Activated CD4-positive, alpha-beta T cell treated with anti-CD3 and anti-CD28 coated beads, Interleukin-2, amount 10 ng/mL, durations not matched to agents 7 days and 5 days (primary cell): ENCODE results near the gene SULT1A2. TPM values are rescaled to one million over a fixed set of nuclear protein-coding genes. Genes with fewer than 3 reads are reported as not detected.
A peak's percentile ranks its signal among the peaks of the same experiment; 100 is the strongest.
"Not testable (repeated sequence)": the region's sequence is repeated elsewhere in the genome, so short reads cannot be mapped to it uniquely, and the experiment has no call there.

Experiments
- CTCF ChIA-PET: fragments of 350-600 bp; sonication (Branson Sonifier 250); formaldehyde crosslinking; loops from one replicate; lab custom pipeline; 2021; ENCODE audit warnings: antibody characterized with exemption; lab: Charles Lee
- POLR2A ChIA-PET: fragments of 350-600 bp; sonication (Branson Sonifier 250); formaldehyde crosslinking; loops from one replicate; lab custom pipeline; 2021; ENCODE audit warnings: antibody characterized with exemption; lab: Charles Lee
- DNase-seq: peaks from one replicate; pipeline ENCODE4 v3.0.0-alpha.2; 2020
- H3K27ac Mint-ChIP-seq: one replicate; pipeline ENCODE4 v1.8.0; 2021; ENCODE audit warnings: mild to moderate bottlenecking, moderate library complexity, mixed read lengths
- H3K27me3 Mint-ChIP-seq: one replicate; pipeline ENCODE4 v1.8.0; 2021; ENCODE audit warnings: mixed read lengths
- H3K36me3 Mint-ChIP-seq: one replicate; pipeline ENCODE4 v1.8.0; 2021; ENCODE audit warnings: low read depth, mixed read lengths
- H3K4me1 Mint-ChIP-seq: one replicate; pipeline ENCODE4 v1.8.0; 2021; ENCODE audit warnings: mixed read lengths
- H3K4me3 Mint-ChIP-seq: one replicate; pipeline ENCODE4 v1.8.0; 2021; ENCODE audit warnings: mild to moderate bottlenecking, moderate library complexity, mixed read lengths
- H3K9me3 Mint-ChIP-seq: one replicate; pipeline ENCODE4 v1.8.0; 2021; ENCODE audit warnings: mixed read lengths
- total RNA-seq, 2 experiments: library from RNA; stranded (reverse); gene quantifications; one replicate each; pipeline ENCODE4 v1.2.3, GENCODE V29; 2021

SULT1A2 gene
- under 1 TPM; 0.27 to 0.50 TPM for total RNA-seq

DNA sequence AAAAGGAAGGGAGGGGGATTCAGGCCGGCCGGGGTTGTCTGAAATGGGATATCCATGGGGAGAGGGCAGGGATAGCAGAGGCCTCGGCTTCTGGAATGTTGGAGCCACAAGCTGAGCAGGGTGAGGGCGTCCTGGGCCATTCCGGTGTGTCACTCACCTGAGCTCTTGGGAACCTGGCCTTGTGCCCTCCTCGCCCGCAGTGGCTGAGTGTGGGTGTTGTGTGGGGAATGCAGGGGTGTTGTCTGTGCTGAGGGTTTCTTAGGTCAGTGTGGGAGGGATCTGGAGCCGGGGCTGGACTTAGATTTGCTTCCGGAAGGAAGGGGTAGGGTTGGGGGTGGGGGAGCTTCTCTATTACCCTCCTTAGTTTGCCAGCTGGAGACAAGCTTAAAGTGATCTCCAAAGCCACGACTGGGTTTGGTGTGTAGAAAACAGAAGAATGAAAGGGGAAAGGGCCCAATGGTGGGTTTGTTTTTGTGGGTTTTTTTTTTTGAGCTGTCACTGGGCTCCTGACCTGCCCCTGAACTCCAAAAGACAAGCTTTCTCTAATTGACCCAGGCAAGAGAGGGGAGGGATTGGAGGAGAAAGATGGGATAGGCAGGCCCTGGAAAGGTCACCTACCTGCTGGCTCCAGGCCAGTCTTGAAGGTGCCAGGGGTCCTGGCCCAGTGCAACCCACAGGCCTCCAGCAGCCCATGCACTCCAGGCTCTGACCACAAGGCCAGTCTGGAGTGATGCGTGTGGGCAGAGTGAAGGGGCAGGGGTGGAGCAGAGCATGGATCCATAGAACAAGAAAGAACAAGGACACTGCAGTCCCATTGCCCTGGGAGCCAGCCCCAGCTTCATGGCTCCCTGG, at the start of gene SULT1A2:
TSS of gene SULT1A2 (minus strand) at position 211 of the 852 bp plus-strand sequence. CDS start 1,120 bp downstream, outside the sequence.
- Mint-ChIP-seq H3K4me1 (peaks cover 7% of the 10 kb centered on the region), H3K4me3 (no peak within 1 kb of the TSS), H3K27ac (no peak within 1 kb of the TSS), H3K36me3 (peaks cover 4% of the 10 kb centered on the region), H3K27me3 (no peaks in the 10 kb centered on the region), H3K9me3 (no peaks in the 10 kb centered on the region)
- ChIA-PET POLR2A (no interaction called here), CTCF (interaction anchor here (0.5 to 1.2 kb wide), 5 partner anchors 10 to 254 kb away, joined by 3 to 4 read pairs (median 3); no protein-coding TSS in a partner anchor)
- DNase-seq = no peak

DNA sequence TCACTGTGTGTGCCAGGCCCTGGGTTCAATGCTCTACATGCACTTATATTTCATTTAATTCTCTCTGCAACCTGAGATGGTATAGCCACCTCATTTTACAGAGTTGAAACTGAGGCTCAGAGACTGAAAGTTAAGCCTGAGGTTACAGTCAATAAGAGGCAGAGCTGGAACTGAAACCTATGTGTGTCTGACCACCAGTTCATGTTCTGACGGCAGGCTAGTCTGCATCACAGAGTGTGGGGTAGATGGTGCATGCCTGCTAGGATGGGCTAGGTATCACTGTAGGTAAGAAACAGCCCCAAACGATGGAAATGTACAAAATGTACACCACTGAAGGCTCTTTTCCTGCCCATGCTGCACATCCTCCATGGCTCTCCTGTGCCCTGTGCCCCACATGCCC, 43.1 kb upstream of the SULT1A2 start:
- CTCF ChIA-PET = interaction anchor here (0.7 kb wide), 1 partner anchor 283 kb away, joined by 3 read pairs; no protein-coding TSS in a partner anchor
- H3K27ac Mint-ChIP-seq, H3K9me3 Mint-ChIP-seq, H3K4me3 Mint-ChIP-seq, POLR2A ChIA-PET, H3K27me3 Mint-ChIP-seq, H3K4me1 Mint-ChIP-seq, DNase-seq, H3K36me3 Mint-ChIP-seq: not testable (repeated sequence)

- CTCF ChIA-PET, H3K27ac Mint-ChIP-seq, H3K4me1 Mint-ChIP-seq, H3K4me3 Mint-ChIP-seq, DNase-seq, H3K27me3 Mint-ChIP-seq, H3K36me3 Mint-ChIP-seq, H3K9me3 Mint-ChIP-seq, POLR2A ChIA-PET: not testable (repeated sequence)
Measured at GRCh38 chr16:28638359-28638758, 41.5 kb upstream of the SULT1A2 start.

GRCh38 chr16:28637765-28638164, 40.9 kb upstream of the SULT1A2 start, which contains the start of gene NPIPB8:
Gene NPIPB8 (plus strand): TSS chr16:28638065. CDS start chr16:28638361, 296 bp downstream.
- H3K4me1 Mint-ChIP-seq, H3K4me3 Mint-ChIP-seq, H3K27ac Mint-ChIP-seq, H3K27me3 Mint-ChIP-seq, POLR2A ChIA-PET, DNase-seq, CTCF ChIA-PET, H3K9me3 Mint-ChIP-seq, H3K36me3 Mint-ChIP-seq: not testable (repeated sequence)

- H3K4me3 Mint-ChIP-seq, CTCF ChIA-PET, H3K27ac Mint-ChIP-seq, H3K4me1 Mint-ChIP-seq, POLR2A ChIA-PET, H3K27me3 Mint-ChIP-seq, H3K9me3 Mint-ChIP-seq, H3K36me3 Mint-ChIP-seq, DNase-seq: not testable (repeated sequence)
Measured at GRCh38 chr16:28636093-28636823, 39.4 kb upstream of the SULT1A2 start.

- DNase-seq, H3K27ac Mint-ChIP-seq, CTCF ChIA-PET, H3K36me3 Mint-ChIP-seq, H3K9me3 Mint-ChIP-seq, H3K4me3 Mint-ChIP-seq, H3K4me1 Mint-ChIP-seq, POLR2A ChIA-PET: not testable (repeated sequence)
- H3K27me3 Mint-ChIP-seq = peaks cover 13% of the 10 kb centered on the region
Measured at GRCh38 chr16:28630905-28631304, 34.1 kb upstream of the SULT1A2 start.

GRCh38 chr16:28623172-28623711, 26.4 kb upstream of the SULT1A2 start:
- Mint-ChIP-seq H3K4me3 (peak overlapping the region; percentile 77), H3K4me1 (peaks cover 17% of the 10 kb centered on the region), H3K9me3 (no peaks in the 10 kb centered on the region), H3K27ac (peak overlapping the region; percentile 83), H3K27me3 (peaks cover 11% of the 10 kb centered on the region), H3K36me3 (peaks cover 8% of the 10 kb centered on the region)
- ChIA-PET POLR2A (no interaction called here), CTCF (interaction anchor here (1.2 kb wide), 1 partner anchor 25 kb away, joined by 3 read pairs; no protein-coding TSS in a partner anchor)
- peak; percentile 70 for DNase-seq

DNA sequence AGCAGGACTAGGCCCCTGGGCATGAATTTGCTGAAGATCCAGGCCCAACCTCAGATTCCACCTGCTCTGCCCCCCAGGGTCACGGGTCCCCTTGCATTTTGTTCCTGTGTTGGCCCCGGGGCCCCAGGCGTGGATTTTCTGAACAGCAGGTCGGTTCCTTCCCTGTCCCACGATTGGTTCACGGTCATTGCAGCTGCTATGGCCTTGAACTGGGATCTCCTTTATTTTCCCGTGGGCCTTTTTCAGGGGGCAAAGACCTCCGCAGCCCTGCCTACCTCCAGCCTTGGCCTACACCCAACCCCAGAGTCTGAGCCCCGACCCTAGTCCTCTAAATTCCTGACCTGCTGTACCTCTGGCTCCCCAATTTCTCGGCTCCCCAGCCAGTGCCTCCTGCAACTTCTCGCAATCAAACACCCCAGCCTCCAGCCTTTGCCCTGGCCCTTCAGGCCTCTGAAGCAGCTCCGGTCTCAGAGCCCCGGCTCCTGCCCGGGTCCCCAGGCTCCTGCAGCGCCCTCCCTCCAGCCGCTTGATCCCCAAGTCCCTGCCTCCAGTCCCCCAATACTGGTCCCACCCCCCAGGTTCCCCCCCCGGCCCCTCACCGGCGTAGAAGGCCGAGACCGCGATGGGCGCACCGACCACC, 25.8 kb upstream of the SULT1A2 start:
- peaks cover 17% of the 10 kb centered on the region for H3K4me1 Mint-ChIP-seq
- H3K9me3 Mint-ChIP-seq, H3K36me3 Mint-ChIP-seq, DNase-seq, POLR2A ChIA-PET: not testable (repeated sequence)
- CTCF ChIA-PET = interaction anchor here (1.2 kb wide), 1 partner anchor 25 kb away, joined by 3 read pairs; no protein-coding TSS in a partner anchor
- peaks cover 11% of the 10 kb centered on the region for H3K27me3 Mint-ChIP-seq
- H3K4me3 Mint-ChIP-seq = peak overlapping the region; percentile 77
- peak overlapping the region; percentile 83 for H3K27ac Mint-ChIP-seq

GRCh38 chr16:28621481-28622155, 24.8 kb upstream of the SULT1A2 start:
- H3K27ac Mint-ChIP-seq = peak overlapping the region; percentile 70
- H3K4me3 Mint-ChIP-seq = peak overlapping the region; percentile 77
- CTCF ChIA-PET = interaction anchor here (1.6 kb wide), 1 partner anchor 11 kb away, joined by 3 read pairs; no protein-coding TSS in a partner anchor
- peaks cover 10% of the 10 kb centered on the region for H3K27me3 Mint-ChIP-seq
- no peak for DNase-seq
- H3K36me3 Mint-ChIP-seq = peaks cover 8% of the 10 kb centered on the region
- POLR2A ChIA-PET = no interaction called here
- peaks cover 19% of the 10 kb centered on the region for H3K4me1 Mint-ChIP-seq
- H3K9me3 Mint-ChIP-seq = no peaks in the 10 kb centered on the region

- H3K4me3 Mint-ChIP-seq, H3K36me3 Mint-ChIP-seq, DNase-seq, H3K9me3 Mint-ChIP-seq, POLR2A ChIA-PET, H3K27ac Mint-ChIP-seq, H3K27me3 Mint-ChIP-seq: not testable (repeated sequence)
- CTCF ChIA-PET = interaction anchor here (1.6 kb wide), 1 partner anchor 9 kb away, joined by 3 read pairs; no protein-coding TSS in a partner anchor
- peaks cover 19% of the 10 kb centered on the region for H3K4me1 Mint-ChIP-seq
Measured at GRCh38 chr16:28620316-28620715, 23.5 kb upstream of the SULT1A2 start.

- Mint-ChIP-seq H3K4me3 (no peak overlapping the region), H3K27me3 (no peaks in the 10 kb centered on the region), H3K27ac (no peak overlapping the region), H3K9me3 (no peaks in the 10 kb centered on the region), H3K4me1 (peaks cover 14% of the 10 kb centered on the region), H3K36me3 (peaks cover 8% of the 10 kb centered on the region)
- ChIA-PET CTCF (interaction anchor here (1.0 kb wide), 1 partner anchor 14 kb away, joined by 3 read pairs; no protein-coding TSS in a partner anchor), POLR2A (no interaction called here)
- DNase-seq = no peak
Measured at GRCh38 chr16:28617874-28618273, 21.0 kb upstream of the SULT1A2 start.

DNA sequence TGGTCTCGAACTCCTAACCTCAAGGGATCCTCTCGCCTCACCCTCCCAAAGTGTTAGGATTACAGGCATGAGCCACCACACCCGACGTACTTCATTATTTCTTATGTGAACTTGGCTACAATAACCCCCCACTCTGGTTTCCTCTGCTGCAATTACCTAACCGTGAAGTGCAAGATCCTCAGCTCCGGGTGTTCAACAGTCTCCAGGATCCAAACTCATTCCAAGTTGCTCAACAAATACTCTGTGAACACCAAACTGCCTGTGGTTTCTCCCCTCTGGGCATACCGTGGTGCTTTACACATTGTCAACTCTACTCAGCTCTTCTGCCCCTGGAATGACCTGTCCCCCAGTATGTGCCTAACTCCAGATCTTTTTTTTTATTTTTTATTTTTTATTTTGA, 19.8 kb upstream of the SULT1A2 start:
- Mint-ChIP-seq H3K27me3 (no peaks in the 10 kb centered on the region), H3K4me3 (no peak overlapping the region), H3K36me3 (peaks cover 8% of the 10 kb centered on the region), H3K27ac (no peak overlapping the region), H3K4me1 (peaks cover 4% of the 10 kb centered on the region), H3K9me3 (no peaks in the 10 kb centered on the region)
- POLR2A ChIA-PET = no interaction called here
- CTCF ChIA-PET = interaction anchor here (0.6 kb wide), 1 partner anchor 9 kb away, joined by 4 read pairs; no protein-coding TSS in a partner anchor
- no peak for DNase-seq
